Measurements from ENCODE around the gene BTBD9. TPM values are rescaled to one million over a fixed set of nuclear protein-coding genes. Genes with fewer than 3 reads are reported as not detected.

BTBD9 gene
- total RNA-seq, 1 donor from 2014 or later = 10.3 TPM

- Histone ChIP-seq H3K79me2 (ENCODE audit: insufficient read depth, low read length) (no peaks in the 10 kb centered on the region), H3K27me3 (ENCODE audit: insufficient read depth, low read length) (no peaks in the 10 kb centered on the region), H3K9ac (ENCODE audit: low read length) (no peak overlapping the region), H3K27ac (ENCODE audit: low read depth, low read length) (no peak overlapping the region), H3K4me3 (ENCODE audit: insufficient read depth, low read depth, low read length) (no peak overlapping the region), H3K9me3 (ENCODE audit: insufficient read depth, low read depth, low read length) (no peaks in the 10 kb centered on the region), H3K36me3 (ENCODE audit: insufficient read depth, low read length) (no peaks in the 10 kb centered on the region), H3K4me2 (ENCODE audit: low read length) (no peak overlapping the region), H4K20me1 (ENCODE audit: insufficient read depth, low read length) (no peaks in the 10 kb centered on the region), H3K4me1 (ENCODE audit: insufficient read depth, low read length) (no peaks in the 10 kb centered on the region), H2AFZ (ENCODE audit: low read depth, low read length) (no peak overlapping the region)
- FAIRE-seq (no peak), DNase-seq (ENCODE audit: low read depth) (no peak)
- H3K27me3 Mint-ChIP-seq (ENCODE audit: low read depth, unreplicated experiment) = no peaks in the 10 kb centered on the region
- no peak overlapping the region for H3K27ac Mint-ChIP-seq (ENCODE audit: unreplicated experiment)
- H3K9me3 Mint-ChIP-seq (ENCODE audit: unreplicated experiment) = no peaks in the 10 kb centered on the region
- no peak overlapping the region for H3K4me3 Mint-ChIP-seq (ENCODE audit: unreplicated experiment)
- H3K4me1 Mint-ChIP-seq (ENCODE audit: low read depth, unreplicated experiment) = peaks cover 6% of the 10 kb centered on the region
- TF ChIP-seq EZH2 (IDR thresholded peaks at IDR 0.05; ENCODE audit: insufficient read depth, low read length) = no peak
- TF ChIP-seq, protein P1, sequence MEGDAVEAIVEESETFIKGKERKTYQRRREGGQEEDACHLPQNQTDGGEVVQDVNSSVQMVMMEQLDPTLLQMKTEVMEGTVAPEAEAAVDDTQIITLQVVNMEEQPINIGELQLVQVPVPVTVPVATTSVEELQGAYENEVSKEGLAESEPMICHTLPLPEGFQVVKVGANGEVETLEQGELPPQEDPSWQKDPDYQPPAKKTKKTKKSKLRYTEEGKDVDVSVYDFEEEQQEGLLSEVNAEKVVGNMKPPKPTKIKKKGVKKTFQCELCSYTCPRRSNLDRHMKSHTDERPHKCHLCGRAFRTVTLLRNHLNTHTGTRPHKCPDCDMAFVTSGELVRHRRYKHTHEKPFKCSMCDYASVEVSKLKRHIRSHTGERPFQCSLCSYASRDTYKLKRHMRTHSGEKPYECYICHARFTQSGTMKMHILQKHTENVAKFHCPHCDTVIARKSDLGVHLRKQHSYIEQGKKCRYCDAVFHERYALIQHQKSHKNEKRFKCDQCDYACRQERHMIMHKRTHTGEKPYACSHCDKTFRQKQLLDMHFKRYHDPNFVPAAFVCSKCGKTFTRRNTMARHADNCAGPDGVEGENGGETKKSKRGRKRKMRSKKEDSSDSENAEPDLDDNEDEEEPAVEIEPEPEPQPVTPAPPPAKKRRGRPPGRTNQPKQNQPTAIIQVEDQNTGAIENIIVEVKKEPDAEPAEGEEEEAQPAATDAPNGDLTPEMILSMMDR (IDR thresholded peaks at IDR 0.05; ENCODE audit: insufficient read depth, low read depth, low read length) = no peak
- H3K36me3 Mint-ChIP-seq (ENCODE audit: low read depth, unreplicated experiment) = peaks cover under 1% of the 10 kb centered on the region
Observed at GRCh38 chr6:38169221-38169976, 470.3 kb downstream of the BTBD9 start.

DNA sequence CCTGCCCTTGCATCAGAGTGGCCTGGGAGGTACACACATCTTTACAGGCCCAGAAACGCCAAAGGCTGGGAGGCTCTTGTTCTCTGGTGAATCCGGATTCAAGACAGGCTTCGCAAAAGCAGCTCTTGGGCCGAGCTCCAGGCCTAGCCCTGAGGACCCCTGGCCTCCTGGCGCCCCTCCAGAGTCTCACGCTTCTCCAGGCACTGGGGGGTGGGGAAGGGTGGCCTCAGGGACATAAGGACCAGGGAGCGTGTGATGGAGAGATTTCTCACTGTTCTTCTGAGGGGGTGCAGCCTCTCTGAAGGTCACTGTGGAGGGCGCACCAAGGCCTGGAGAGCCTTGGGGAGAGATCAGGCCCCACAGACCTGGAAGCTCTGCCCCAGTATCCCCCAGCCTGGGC lies 471.0 kb downstream of the BTBD9 start:
- TF ChIP-seq, protein P1 (IDR thresholded peaks at IDR 0.05; ENCODE audit: insufficient read depth, low read depth, low read length) = no peak
- no peak for TF ChIP-seq EZH2 (IDR thresholded peaks at IDR 0.05; ENCODE audit: insufficient read depth, low read length)
- no peaks in the 10 kb centered on the region for H3K36me3 Mint-ChIP-seq (ENCODE audit: low read depth, unreplicated experiment)

GRCh38 chr6:38168126-38168525 lies 471.6 kb downstream of the BTBD9 start:
- no peak overlapping the region for H2AFZ ChIP-seq (ENCODE audit: low read depth, low read length)
- no peak overlapping the region for H3K4me2 ChIP-seq (ENCODE audit: low read length)
- no peak overlapping the region for H3K4me3 ChIP-seq (ENCODE audit: insufficient read depth, low read depth, low read length)
- no peak overlapping the region for H3K27ac Mint-ChIP-seq (ENCODE audit: unreplicated experiment)
- H4K20me1 ChIP-seq (ENCODE audit: insufficient read depth, low read length) = no peaks in the 10 kb centered on the region
- H3K4me1 ChIP-seq (ENCODE audit: insufficient read depth, low read length) = no peaks in the 10 kb centered on the region
- H3K27me3 Mint-ChIP-seq (ENCODE audit: low read depth, unreplicated experiment) = no peaks in the 10 kb centered on the region
- no peaks in the 10 kb centered on the region for H3K9me3 ChIP-seq (ENCODE audit: insufficient read depth, low read depth, low read length)
- TF ChIP-seq EZH2 (IDR thresholded peaks at IDR 0.05; ENCODE audit: insufficient read depth, low read length) = no peak
- TF ChIP-seq, protein P1 (IDR thresholded peaks at IDR 0.05; ENCODE audit: insufficient read depth, low read depth, low read length) = no peak
- no peaks in the 10 kb centered on the region for H3K36me3 ChIP-seq (ENCODE audit: insufficient read depth, low read length)
- H3K79me2 ChIP-seq (ENCODE audit: insufficient read depth, low read length) = no peaks in the 10 kb centered on the region
- no peak for FAIRE-seq
- DNase-seq (ENCODE audit: low read depth) = no peak
- no peak overlapping the region for H3K4me3 Mint-ChIP-seq (ENCODE audit: unreplicated experiment)
- H3K27me3 ChIP-seq (ENCODE audit: insufficient read depth, low read length) = no peaks in the 10 kb centered on the region
- no peaks in the 10 kb centered on the region for H3K9me3 Mint-ChIP-seq (ENCODE audit: unreplicated experiment)
- peaks cover 6% of the 10 kb centered on the region for H3K4me1 Mint-ChIP-seq (ENCODE audit: low read depth, unreplicated experiment)
- H3K9ac ChIP-seq (ENCODE audit: low read length) = no peak overlapping the region
- H3K36me3 Mint-ChIP-seq (ENCODE audit: low read depth, unreplicated experiment) = no peaks in the 10 kb centered on the region
- H3K27ac ChIP-seq (ENCODE audit: low read depth, low read length) = no peak overlapping the region

More for the DNA sequence above, 471.0 kb downstream of the BTBD9 start:
- no peaks in the 10 kb centered on the region for H3K79me2 ChIP-seq (ENCODE audit: insufficient read depth, low read length)
- no peak overlapping the region for H2AFZ ChIP-seq (ENCODE audit: low read depth, low read length)
- no peaks in the 10 kb centered on the region for H3K27me3 Mint-ChIP-seq (ENCODE audit: low read depth, unreplicated experiment)
- H3K9ac ChIP-seq (ENCODE audit: low read length) = no peak overlapping the region
- FAIRE-seq (no peak), DNase-seq (ENCODE audit: low read depth) (no peak)
- no peak overlapping the region for H3K4me2 ChIP-seq (ENCODE audit: low read length)
- no peaks in the 10 kb centered on the region for H3K9me3 ChIP-seq (ENCODE audit: insufficient read depth, low read depth, low read length)
- no peaks in the 10 kb centered on the region for H3K36me3 ChIP-seq (ENCODE audit: insufficient read depth, low read length)
- no peaks in the 10 kb centered on the region for H3K4me1 ChIP-seq (ENCODE audit: insufficient read depth, low read length)
- no peak overlapping the region for H3K4me3 Mint-ChIP-seq (ENCODE audit: unreplicated experiment)
- H3K4me1 Mint-ChIP-seq (ENCODE audit: low read depth, unreplicated experiment) = peaks cover 6% of the 10 kb centered on the region
- H3K27me3 ChIP-seq (ENCODE audit: insufficient read depth, low read length) = no peaks in the 10 kb centered on the region
- no peak overlapping the region for H3K4me3 ChIP-seq (ENCODE audit: insufficient read depth, low read depth, low read length)
- H3K27ac Mint-ChIP-seq (ENCODE audit: unreplicated experiment) = no peak overlapping the region
- no peaks in the 10 kb centered on the region for H4K20me1 ChIP-seq (ENCODE audit: insufficient read depth, low read length)
- H3K27ac ChIP-seq (ENCODE audit: low read depth, low read length) = no peak overlapping the region
- H3K9me3 Mint-ChIP-seq (ENCODE audit: unreplicated experiment) = no peaks in the 10 kb centered on the region
